SK-N-SH (cell line): ENCODE data around the gene CCDC87. TPM values are rescaled to one million over a fixed set of nuclear protein-coding genes. Genes with fewer than 3 reads are reported as not detected.
A peak's percentile ranks its signal among the peaks of the same experiment; 100 is the strongest.

Source experiments
- CTCF ChIA-PET: fragments of 300-600, 350-600 bp; formaldehyde crosslinking; extraction: SDS; loops from one replicate; lab custom pipeline; 2021; lab: Yijun Ruan, JAX
- POLR2A ChIA-PET: fragments of 350-600 bp; sonication (Branson Sonifier 250); formaldehyde crosslinking; extraction: SDS; loops from one replicate; lab custom pipeline; 2020; ENCODE audit warnings: antibody characterized with exemption, inconsistent platforms; lab: Yijun Ruan, JAX
- DNase-seq: peaks from one replicate; pipeline ENCODE4 v3.0.0; 2012
- H2AFZ ChIP-seq: fragments of 200-600 bp; sonication (generic); 2 replicates; pipeline ENCODE4 v1.8.1; 2016; ENCODE audit warnings: antibody characterized with exemption, mild to moderate bottlenecking, low read depth
- H3F3A ChIP-seq: fragments of 200-600 bp; sonication (generic); replicated peaks from 2 replicates; pipeline ENCODE3; 2016; ENCODE audit warnings: antibody characterized with exemption, mild to moderate bottlenecking; ENCODE audit not compliant: insufficient read depth
- H3K27ac ChIP-seq, 2 experiments: fragments of 200-500 bp in 1 of 2; fragments of 200-600 bp in 1 of 2; sonication (Bioruptor generic) in 1 of 2; sonication (generic), shearing (Covaris generic) in 1 of 2; 2 replicates each; pipeline versions ENCODE4 v1.5.1 to v1.6.1; 2014 to 2016; ENCODE audit warnings: low read depth in 2 of 2, inconsistent platforms in 1 of 2, low read length in 1 of 2, mild to moderate bottlenecking in 1 of 2, mixed read lengths in 1 of 2
- H3K27me3 ChIP-seq: fragments of 200-600 bp; sonication (generic), shearing (Covaris generic); 2 replicates; pipeline ENCODE4 v1.6.1; 2016; ENCODE audit warnings: mixed run types; ENCODE audit not compliant: insufficient read depth
- H3K36me3 ChIP-seq, 2 experiments: fragments of 200-500 bp in 1 of 2; fragments of 200-600 bp in 1 of 2; sonication (Bioruptor generic) in 1 of 2; sonication (generic) in 1 of 2; replicated peaks in 1 of 2; 2 replicates each; pipeline versions ENCODE3 to v1.5.1; 2014 to 2016; ENCODE audit warnings: low read length in 1 of 2, mild to moderate bottlenecking in 1 of 2; ENCODE audit not compliant: insufficient read depth in 2 of 2, control insufficient read depth in 1 of 2
- H3K4me1 ChIP-seq, 2 experiments: fragments of 200-500 bp in 1 of 2; fragments of 200-600 bp in 1 of 2; sonication (Bioruptor generic) in 1 of 2; sonication (generic), shearing (Covaris generic) in 1 of 2; 2 replicates each; pipeline versions ENCODE4 v1.5.1 to v1.6.1; 2014 to 2016; ENCODE audit warnings: low read depth in 1 of 2, low read length in 1 of 2, mixed run types in 1 of 2; ENCODE audit not compliant: insufficient read depth in 2 of 2, control insufficient read depth in 1 of 2
- H3K4me2 ChIP-seq: fragments of 200-600 bp; sonication (generic), shearing (Covaris generic); 2 replicates; pipeline ENCODE4 v1.6.1; 2017; ENCODE audit warnings: mixed run types
- H3K4me3 ChIP-seq, 2 experiments: fragments of 200-500 bp in 1 of 2; fragments of 200-600 bp in 1 of 2; sonication (Bioruptor generic) in 1 of 2; sonication (generic), shearing (Covaris generic) in 1 of 2; 2 replicates each; pipeline versions ENCODE4 v1.5.1 to v1.8.1; 2014 to 2016; ENCODE audit warnings: low read depth in 2 of 2, inconsistent platforms in 1 of 2, low read length in 1 of 2, mild to moderate bottlenecking in 1 of 2, mixed read lengths in 1 of 2, moderate library complexity in 1 of 2
- H3K79me2 ChIP-seq: fragments of 200-600 bp; sonication (generic); 2 replicates; pipeline ENCODE4 v1.8.1; 2017; ENCODE audit warnings: mild to moderate bottlenecking; ENCODE audit not compliant: insufficient read depth
- H3K9ac ChIP-seq: fragments of 200-600 bp; sonication (generic); 2 replicates; pipeline ENCODE4 v1.6.1; 2017; ENCODE audit warnings: mixed run types
- H3K9me2 ChIP-seq: fragments of 200-600 bp; sonication (generic); 2 replicates; pipeline ENCODE4 v1.6.1; 2017; ENCODE audit warnings: mixed run types
- H3K9me3 ChIP-seq: fragments of 200-600 bp; sonication (generic); 2 replicates; pipeline ENCODE4 v1.6.1; 2017; ENCODE audit warnings: mixed run types, mild to moderate bottlenecking, moderate library complexity
- H4K20me1 ChIP-seq: fragments of 200-600 bp; sonication (generic); 2 replicates; pipeline ENCODE4 v1.6.1; 2017; ENCODE audit warnings: mild to moderate bottlenecking, mixed run types; ENCODE audit not compliant: insufficient read depth
- CHD2 ChIP-seq: fragments of 150-350 bp; IDR thresholded peaks from 2 replicates; pipeline ENCODE4 v1.6.1; 2018; ENCODE audit warnings: low read length; ENCODE audit not compliant: partially characterized antibody
- ELF1 ChIP-seq: IDR thresholded peaks from 2 replicates; pipeline ENCODE4 v1.4.0; 2012
- FOXJ3 ChIP-seq: sonication (generic); formaldehyde crosslinking; IDR thresholded peaks from 2 replicates; pipeline ENCODE4 v1.5.1; 2020; ENCODE audit warnings: mild to moderate bottlenecking, missing genetic modification reagents
- MEF2A ChIP-seq: IDR thresholded peaks from 2 replicates; pipeline ENCODE4 v1.4.0; 2012; ENCODE audit warnings: low read depth, borderline replicate concordance
- MXI1 ChIP-seq: IDR thresholded peaks from 2 replicates; pipeline ENCODE4 v1.6.1; 2012; ENCODE audit warnings: mild to moderate bottlenecking, low read depth, low read length, improper control_type of control experiment
- NRF1 ChIP-seq: IDR thresholded peaks from 2 replicates; pipeline ENCODE4 v1.6.1; 2012; ENCODE audit warnings: low read depth, mild to moderate bottlenecking, low read length
- SIN3A ChIP-seq: IDR thresholded peaks from 2 replicates; pipeline ENCODE4 v1.6.1; 2012; ENCODE audit warnings: low read depth, mild to moderate bottlenecking, low read length, moderate library complexity, borderline replicate concordance
- TAF1 ChIP-seq: IDR thresholded peaks from 2 replicates; pipeline ENCODE4 v1.6.1; 2012; ENCODE audit warnings: low read depth, mild to moderate bottlenecking, low read length, moderate library complexity, borderline replicate concordance
- YY1 ChIP-seq: IDR thresholded peaks from 2 replicates; pipeline ENCODE4 v1.4.0; 2012; ENCODE audit warnings: low read depth, mild to moderate bottlenecking
- WGBS: methylation state at CpG from one replicate; pipeline ENCODE4 v1.1.6; 2017; ENCODE audit warnings: low lambda C conversion rate; 5-methylcytosine and 5-hydroxymethylcytosine counted together
- polyA plus RNA-seq, 3 experiments: library from polyadenylated mRNA; depleted of rRNA; stranded (reverse); fragments of >200 nt; gene quantifications; 2 replicates each; pipeline ENCODE4 v1.2.3, GENCODE V29; 2012
- TF ChIP-seq, protein P1 (sequence below): fragments of 150-350 bp; IDR thresholded peaks from 2 replicates; pipeline ENCODE4 v1.6.1; 2017; ENCODE audit warnings: antibody characterized with exemption, low read length, low read depth, borderline replicate concordance
- TF ChIP-seq, protein P2 (sequence below): fragments of 200-600 bp; sonication (generic); IDR thresholded peaks from 2 replicates; pipeline ENCODE4 v1.6.1; 2017; ENCODE audit warnings: antibody characterized with exemption, mild to moderate bottlenecking, moderate library complexity
- TF ChIP-seq, protein P3 (sequence below): IDR thresholded peaks from 2 replicates; pipeline ENCODE4 v1.4.0; 2012; ENCODE audit warnings: low read depth, borderline replicate concordance
- TF ChIP-seq, protein P4 (sequence below): IDR thresholded peaks from 2 replicates; pipeline ENCODE4; 2012
- TF ChIP-seq, protein P5 (sequence below): IDR thresholded peaks from 2 replicates; pipeline ENCODE4 v1.4.0; 2012; ENCODE audit warnings: low read depth

The CCDC87 gene
- polyA plus RNA-seq, 1 of the 3 experiments (the other 2 are of a cell fraction): 0.21 TPM

DNA sequence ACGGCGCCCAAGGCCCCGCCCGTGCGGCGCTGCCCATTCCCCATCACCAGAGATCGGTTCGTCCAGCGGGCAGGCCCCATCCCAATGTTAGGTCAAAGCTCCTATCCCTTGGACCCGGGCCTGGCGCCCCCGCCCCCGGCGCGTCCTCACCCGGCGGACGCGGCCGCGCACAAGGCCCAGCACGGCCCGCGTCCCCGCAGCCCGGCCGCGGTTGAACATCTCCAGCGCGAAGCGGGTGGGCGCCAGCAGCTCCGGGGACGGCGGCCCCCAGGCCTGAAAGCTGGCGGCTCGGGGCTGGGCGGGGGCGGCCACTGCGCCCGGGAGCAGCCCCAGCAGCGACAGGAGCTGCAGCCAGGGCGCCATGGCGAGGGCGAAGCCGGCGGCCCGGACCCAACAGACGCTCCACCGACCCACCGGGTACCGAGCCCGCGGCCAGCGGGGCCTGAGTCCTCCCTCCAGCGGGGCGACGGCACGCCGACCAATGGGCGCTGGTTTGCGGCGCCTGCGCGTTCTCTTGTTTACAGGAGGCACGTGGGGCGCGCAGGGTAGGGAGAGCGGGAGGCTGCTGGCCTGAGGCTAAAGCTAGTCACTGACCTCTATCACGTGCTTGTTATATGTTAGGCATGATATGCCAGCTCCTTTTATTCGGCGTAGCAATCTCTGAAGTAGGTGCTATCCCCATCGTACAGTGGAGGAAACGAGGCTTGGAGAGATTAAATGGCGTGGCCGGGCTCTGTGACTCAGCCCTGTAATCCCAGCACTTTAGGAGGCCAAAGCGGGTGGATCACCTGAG, 24.5 kb downstream of the CCDC87 start, which contains the start of gene CTSF:
Gene CTSF (minus strand): TSS at position 483 of the 793 bp plus-strand sequence. CDS start 120 bp downstream, at position 363.
- H3K4me1 ChIP-seq: peaks cover 0 to 7% of the 10 kb centered on the region in 2 experiments; a peak in 1 of 4 replicates
- ChIA-PET POLR2A (interaction anchor here (0.9 to 2.7 kb wide), 3 partner anchors 23 to 109 kb away, joined by 5 to 8 read pairs (median 6); partner anchors contain the start of genes CCDC87, CCS, RBM4B and ZDHHC24), CTCF (interaction anchor here (0.7 to 5.1 kb wide), 10 partner anchors 10 to 315 kb away, joined by 3 to 30 read pairs (median 4); partner anchors contain the start of genes CCDC87, CCS and RBM4B)
- WGBS: 10% methylated on average over 30 of the region's 77 CpGs
- DNase-seq: peak; percentile 100
- no peaks in the 10 kb centered on the region for H3K27me3 ChIP-seq
- H3K36me3 ChIP-seq: no peaks in the 10 kb centered on the region
- H3K27ac ChIP-seq: peak within 1 kb of the TSS in 1 of 2 experiments; percentile 23; a peak in 1 of 4 replicates
- H3K4me2 ChIP-seq: peak within 1 kb of the TSS; percentile 79
- H3K4me3 ChIP-seq: peak within 1 kb of the TSS; percentile 58 to 59
- peak within 1 kb of the TSS; percentile 37; the same call in 1 of the 2 replicates for H3K9ac ChIP-seq
- no peaks in the 10 kb centered on the region for H4K20me1 ChIP-seq
- H3K9me2 ChIP-seq: no peaks in the 10 kb centered on the region
- no peaks in the 10 kb centered on the region for H3K79me2 ChIP-seq
- peak within 1 kb of the TSS; percentile 73 for H2AFZ ChIP-seq
- TF ChIP-seq, protein P1, sequence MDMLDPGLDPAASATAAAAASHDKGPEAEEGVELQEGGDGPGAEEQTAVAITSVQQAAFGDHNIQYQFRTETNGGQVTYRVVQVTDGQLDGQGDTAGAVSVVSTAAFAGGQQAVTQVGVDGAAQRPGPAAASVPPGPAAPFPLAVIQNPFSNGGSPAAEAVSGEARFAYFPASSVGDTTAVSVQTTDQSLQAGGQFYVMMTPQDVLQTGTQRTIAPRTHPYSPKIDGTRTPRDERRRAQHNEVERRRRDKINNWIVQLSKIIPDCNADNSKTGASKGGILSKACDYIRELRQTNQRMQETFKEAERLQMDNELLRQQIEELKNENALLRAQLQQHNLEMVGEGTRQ: peak; percentile 49
- TF ChIP-seq MEF2A (no peak), ELF1 (no peak), SIN3A (peak; percentile 65; the same call in 1 of the 2 replicates), YY1 (no peak), MXI1 (peak; percentile 98), CHD2 (peak; percentile 28), NRF1 (peak; percentile 70), TAF1 (no peak), FOXJ3 (CRISPR knock-in tag) (0 out of 2 replicates have a peak, but pooled peaks have one; percentile 24)
- TF ChIP-seq, protein P2, sequence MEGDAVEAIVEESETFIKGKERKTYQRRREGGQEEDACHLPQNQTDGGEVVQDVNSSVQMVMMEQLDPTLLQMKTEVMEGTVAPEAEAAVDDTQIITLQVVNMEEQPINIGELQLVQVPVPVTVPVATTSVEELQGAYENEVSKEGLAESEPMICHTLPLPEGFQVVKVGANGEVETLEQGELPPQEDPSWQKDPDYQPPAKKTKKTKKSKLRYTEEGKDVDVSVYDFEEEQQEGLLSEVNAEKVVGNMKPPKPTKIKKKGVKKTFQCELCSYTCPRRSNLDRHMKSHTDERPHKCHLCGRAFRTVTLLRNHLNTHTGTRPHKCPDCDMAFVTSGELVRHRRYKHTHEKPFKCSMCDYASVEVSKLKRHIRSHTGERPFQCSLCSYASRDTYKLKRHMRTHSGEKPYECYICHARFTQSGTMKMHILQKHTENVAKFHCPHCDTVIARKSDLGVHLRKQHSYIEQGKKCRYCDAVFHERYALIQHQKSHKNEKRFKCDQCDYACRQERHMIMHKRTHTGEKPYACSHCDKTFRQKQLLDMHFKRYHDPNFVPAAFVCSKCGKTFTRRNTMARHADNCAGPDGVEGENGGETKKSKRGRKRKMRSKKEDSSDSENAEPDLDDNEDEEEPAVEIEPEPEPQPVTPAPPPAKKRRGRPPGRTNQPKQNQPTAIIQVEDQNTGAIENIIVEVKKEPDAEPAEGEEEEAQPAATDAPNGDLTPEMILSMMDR: no peak
- TF ChIP-seq, protein P3, sequence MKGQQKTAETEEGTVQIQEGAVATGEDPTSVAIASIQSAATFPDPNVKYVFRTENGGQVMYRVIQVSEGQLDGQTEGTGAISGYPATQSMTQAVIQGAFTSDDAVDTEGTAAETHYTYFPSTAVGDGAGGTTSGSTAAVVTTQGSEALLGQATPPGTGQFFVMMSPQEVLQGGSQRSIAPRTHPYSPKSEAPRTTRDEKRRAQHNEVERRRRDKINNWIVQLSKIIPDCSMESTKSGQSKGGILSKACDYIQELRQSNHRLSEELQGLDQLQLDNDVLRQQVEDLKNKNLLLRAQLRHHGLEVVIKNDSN: peak; percentile 82
- TF ChIP-seq, protein P4, sequence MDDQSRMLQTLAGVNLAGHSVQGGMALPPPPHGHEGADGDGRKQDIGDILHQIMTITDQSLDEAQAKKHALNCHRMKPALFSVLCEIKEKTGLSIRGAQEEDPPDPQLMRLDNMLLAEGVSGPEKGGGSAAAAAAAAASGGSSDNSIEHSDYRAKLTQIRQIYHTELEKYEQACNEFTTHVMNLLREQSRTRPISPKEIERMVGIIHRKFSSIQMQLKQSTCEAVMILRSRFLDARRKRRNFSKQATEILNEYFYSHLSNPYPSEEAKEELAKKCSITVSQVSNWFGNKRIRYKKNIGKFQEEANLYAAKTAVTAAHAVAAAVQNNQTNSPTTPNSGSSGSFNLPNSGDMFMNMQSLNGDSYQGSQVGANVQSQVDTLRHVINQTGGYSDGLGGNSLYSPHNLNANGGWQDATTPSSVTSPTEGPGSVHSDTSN: no peak
- TF ChIP-seq, protein P5, sequence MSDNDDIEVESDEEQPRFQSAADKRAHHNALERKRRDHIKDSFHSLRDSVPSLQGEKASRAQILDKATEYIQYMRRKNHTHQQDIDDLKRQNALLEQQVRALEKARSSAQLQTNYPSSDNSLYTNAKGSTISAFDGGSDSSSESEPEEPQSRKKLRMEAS: peak; percentile 100
- TF ChIP-seq, all 33 proteins: peak for 8
- H3F3A ChIP-seq: no peaks in the 10 kb centered on the region
- H3K9me3 ChIP-seq: no peaks in the 10 kb centered on the region
